ENCODE results near the gene METAP1D. TPM values are rescaled to one million over a fixed set of nuclear protein-coding genes. Genes with fewer than 3 reads are reported as not detected.

The METAP1D gene
- total and polyA plus RNA-seq, 2 donors (not counting 3 experiments of a cell fraction or from before 2014, with no cell fraction given): 4.2 to 8.1 TPM

GRCh38 chr2:171972329-171972982, 27.3 kb upstream of the METAP1D start:
- peak; percentile 70 for FAIRE-seq
- Histone ChIP-seq H2AFZ (ENCODE audit: low read depth, low read length) (no peak overlapping the region), H3K9ac (replicated peaks; ENCODE audit: extremely low read depth, insufficient read depth, low read length) (no peak overlapping the region), H3K4me3 (replicated peaks in 1 of 3; ENCODE audit: insufficient read depth in 1 of 3, low read depth in 1 of 3, low read length in 3 of 3) (no peak overlapping the region), H4K20me1 (replicated peaks; ENCODE audit: control insufficient read depth, extremely low read depth, insufficient read depth, low read length) (no peaks in the 10 kb centered on the region), H3K4me2 (ENCODE audit: insufficient read depth, low read length) (no peak overlapping the region), H3K4me1 (ENCODE audit: control insufficient read depth, extremely low read depth, insufficient read depth, low read length) (peaks cover 8% of the 10 kb centered on the region), H3K79me2 (ENCODE audit: control insufficient read depth, insufficient read depth, low read length) (no peaks in the 10 kb centered on the region), H3K27me3 (ENCODE audit: control insufficient read depth in 2 of 2, insufficient read depth in 2 of 2, low read length in 2 of 2) (no peaks in the 10 kb centered on the region), H3K27ac (ENCODE audit: insufficient read depth, low read depth, low read length) (no peak overlapping the region), H3K36me3 (ENCODE audit: control insufficient read depth in 2 of 2, extremely low read depth in 1 of 2, insufficient read depth in 2 of 2, low read length in 2 of 2) (peaks cover 0 to 2% of the 10 kb centered on the region in 2 experiments), H3K9me1 (replicated peaks; ENCODE audit: control insufficient read depth, extremely low read depth, insufficient read depth, low read length) (no peaks in the 10 kb centered on the region), H3K9me3 (replicated peaks; ENCODE audit: control insufficient read depth, insufficient read depth, low read length) (no peaks in the 10 kb centered on the region)
- POLR2A ChIA-PET: no interaction called here
- dilution Hi-C loops (cut with MboI; ENCODE audit: extremely low pct_ligation_motif_present, low sequenced_read_pairs) (no loop called here), intact Hi-C loops (cut with micrococcal nuclease) (no loop called here)
- CTCF ChIA-PET: interaction anchor here (0.8 to 1.4 kb wide), 5 partner anchors 8 to 266 kb away, joined by 3 to 4 read pairs (median 4); no protein-coding TSS in a partner anchor
- TF ChIP-seq MYC (IDR thresholded peaks at IDR 0.05; ENCODE audit: low read depth, low read length) (no peak), FOS (IDR thresholded peaks at IDR 0.05; ENCODE audit: borderline replicate concordance, insufficient read depth, low read length) (peak; percentile 51)
- DNase-seq (ENCODE audit: low read depth, low spot score): peak; percentile 51
- no TSS peak for BruUV-seq (replicated peaks)

GRCh38 chr2:171979103-171979502, 20.6 kb upstream of the METAP1D start:
- BruUV-seq (replicated peaks): no TSS peak
- Histone ChIP-seq H3K27me3 (ENCODE audit: control insufficient read depth in 2 of 2, insufficient read depth in 2 of 2, low read length in 2 of 2) (no peaks in the 10 kb centered on the region), H2AFZ (ENCODE audit: low read depth, low read length) (no peak overlapping the region), H3K9me3 (replicated peaks; ENCODE audit: control insufficient read depth, insufficient read depth, low read length) (no peaks in the 10 kb centered on the region), H4K20me1 (replicated peaks; ENCODE audit: control insufficient read depth, extremely low read depth, insufficient read depth, low read length) (no peaks in the 10 kb centered on the region), H3K36me3 (ENCODE audit: control insufficient read depth in 2 of 2, extremely low read depth in 1 of 2, insufficient read depth in 2 of 2, low read length in 2 of 2) (peaks cover 2 to 3% of the 10 kb centered on the region in 2 experiments), H3K9me1 (replicated peaks; ENCODE audit: control insufficient read depth, extremely low read depth, insufficient read depth, low read length) (no peaks in the 10 kb centered on the region), H3K4me2 (ENCODE audit: insufficient read depth, low read length) (no peak overlapping the region), H3K79me2 (ENCODE audit: control insufficient read depth, insufficient read depth, low read length) (no peaks in the 10 kb centered on the region), H3K27ac (ENCODE audit: insufficient read depth, low read depth, low read length) (no peak overlapping the region), H3K4me1 (ENCODE audit: control insufficient read depth, extremely low read depth, insufficient read depth, low read length) (no peaks in the 10 kb centered on the region), H3K9ac (replicated peaks; ENCODE audit: extremely low read depth, insufficient read depth, low read length) (no peak overlapping the region), H3K4me3 (replicated peaks in 1 of 3; ENCODE audit: insufficient read depth in 1 of 3, low read depth in 1 of 3, low read length in 3 of 3) (no peak overlapping the region)
- TF ChIP-seq MYC (IDR thresholded peaks at IDR 0.05; ENCODE audit: low read depth, low read length) (no peak), FOS (IDR thresholded peaks at IDR 0.05; ENCODE audit: borderline replicate concordance, insufficient read depth, low read length) (no peak), GATA2 (IDR thresholded peaks at IDR 0.05; ENCODE audit: insufficient read depth, insufficient read length, low read depth, low read length) (no peak), EZH2 (IDR thresholded peaks at IDR 0.05; ENCODE audit: borderline replicate concordance, low read depth, low read length, severe bottlenecking) (no peak), JUN (IDR thresholded peaks at IDR 0.05; ENCODE audit: borderline replicate concordance, insufficient read depth, insufficient read length, low read depth) (no peak), MAX (IDR thresholded peaks at IDR 0.05; ENCODE audit: insufficient read depth, insufficient read length) (no peak), POLR2AphosphoS5 (IDR thresholded peaks at IDR 0.05; ENCODE audit: insufficient read depth, low read depth, low read length) (no peak), POLR2A (IDR thresholded peaks at IDR 0.05; ENCODE audit: low read depth, low read length) (no peak)
- TF ChIP-seq, protein P1, sequence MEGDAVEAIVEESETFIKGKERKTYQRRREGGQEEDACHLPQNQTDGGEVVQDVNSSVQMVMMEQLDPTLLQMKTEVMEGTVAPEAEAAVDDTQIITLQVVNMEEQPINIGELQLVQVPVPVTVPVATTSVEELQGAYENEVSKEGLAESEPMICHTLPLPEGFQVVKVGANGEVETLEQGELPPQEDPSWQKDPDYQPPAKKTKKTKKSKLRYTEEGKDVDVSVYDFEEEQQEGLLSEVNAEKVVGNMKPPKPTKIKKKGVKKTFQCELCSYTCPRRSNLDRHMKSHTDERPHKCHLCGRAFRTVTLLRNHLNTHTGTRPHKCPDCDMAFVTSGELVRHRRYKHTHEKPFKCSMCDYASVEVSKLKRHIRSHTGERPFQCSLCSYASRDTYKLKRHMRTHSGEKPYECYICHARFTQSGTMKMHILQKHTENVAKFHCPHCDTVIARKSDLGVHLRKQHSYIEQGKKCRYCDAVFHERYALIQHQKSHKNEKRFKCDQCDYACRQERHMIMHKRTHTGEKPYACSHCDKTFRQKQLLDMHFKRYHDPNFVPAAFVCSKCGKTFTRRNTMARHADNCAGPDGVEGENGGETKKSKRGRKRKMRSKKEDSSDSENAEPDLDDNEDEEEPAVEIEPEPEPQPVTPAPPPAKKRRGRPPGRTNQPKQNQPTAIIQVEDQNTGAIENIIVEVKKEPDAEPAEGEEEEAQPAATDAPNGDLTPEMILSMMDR (IDR thresholded peaks at IDR 0.05; ENCODE audit: extremely low read depth in 1 of 2, insufficient read depth in 1 of 2, low read depth in 1 of 2, low read length in 2 of 2): no peak
- dilution Hi-C loops (cut with MboI; ENCODE audit: extremely low pct_ligation_motif_present, low sequenced_read_pairs): no loop called here
- intact Hi-C loops (cut with micrococcal nuclease): no loop called here
- no peak for DNase-seq (ENCODE audit: low read depth, low spot score)
- POLR2A ChIA-PET: no interaction called here
- CTCF ChIA-PET: no interaction called here
- no peak for FAIRE-seq

All from endothelial cell of umbilical vein (primary cell).